ENCODE results near the gene SRRM1.
"Not testable (repeated sequence)": the region's sequence is repeated elsewhere in the genome, so short reads cannot be mapped to it uniquely, and the experiment has no call there.

The SRRM1 gene

GRCh38 chr1:24711329-24711728 is 68.2 kb downstream of the SRRM1 start:
- no peaks in the 10 kb centered on the region for H3K9me3 Mint-ChIP-seq (ENCODE audit: low read depth)

GRCh38 chr1:24713176-24713575 is 70.1 kb downstream of the SRRM1 start:
- no peak overlapping the region for H3K27ac Mint-ChIP-seq
- no peaks in the 10 kb centered on the region for H3K9me3 Mint-ChIP-seq (ENCODE audit: low read depth)
- peaks cover 9% of the 10 kb centered on the region for H3K4me1 Mint-ChIP-seq (ENCODE audit: low read depth)
- H3K27me3 Mint-ChIP-seq = no peaks in the 10 kb centered on the region
- H3K4me3 Mint-ChIP-seq = no peak overlapping the region
- H3K36me3 Mint-ChIP-seq = no peaks in the 10 kb centered on the region

More at GRCh38 chr1:24711329-24711728, 68.2 kb downstream of the SRRM1 start:
- no peak overlapping the region for H3K27ac Mint-ChIP-seq
- no peaks in the 10 kb centered on the region for H3K27me3 Mint-ChIP-seq
- H3K36me3 Mint-ChIP-seq = no peaks in the 10 kb centered on the region
- peaks cover 9% of the 10 kb centered on the region for H3K4me1 Mint-ChIP-seq (ENCODE audit: low read depth)
- H3K4me3 Mint-ChIP-seq = no peak overlapping the region

GRCh38 chr1:24713736-24714135 is 70.6 kb downstream of the SRRM1 start:
- no peak overlapping the region for H3K27ac Mint-ChIP-seq

GRCh38 chr1:24714859-24715520 is 71.9 kb downstream of the SRRM1 start:
- Mint-ChIP-seq H3K4me3 (no peak overlapping the region), H3K27ac (no peak overlapping the region), H3K36me3 (no peaks in the 10 kb centered on the region), H3K27me3 (no peaks in the 10 kb centered on the region), H3K4me1 (ENCODE audit: low read depth) (peaks cover 4% of the 10 kb centered on the region), H3K9me3 (ENCODE audit: low read depth) (no peaks in the 10 kb centered on the region)

More at GRCh38 chr1:24713736-24714135, 70.6 kb downstream of the SRRM1 start:
- Mint-ChIP-seq H3K27me3 (no peaks in the 10 kb centered on the region), H3K4me1 (ENCODE audit: low read depth) (peaks cover 9% of the 10 kb centered on the region), H3K9me3 (ENCODE audit: low read depth) (no peaks in the 10 kb centered on the region), H3K4me3 (no peak overlapping the region), H3K36me3 (no peaks in the 10 kb centered on the region)

GRCh38 chr1:24715658-24716057 is 72.6 kb downstream of the SRRM1 start:
- Mint-ChIP-seq H3K4me1 (ENCODE audit: low read depth) (no peaks in the 10 kb centered on the region), H3K27ac (no peak overlapping the region), H3K27me3 (no peaks in the 10 kb centered on the region), H3K36me3 (no peaks in the 10 kb centered on the region), H3K9me3 (ENCODE audit: low read depth) (no peaks in the 10 kb centered on the region), H3K4me3 (no peak overlapping the region)

- Mint-ChIP-seq H3K27ac (no peak overlapping the region), H3K36me3 (no peaks in the 10 kb centered on the region), H3K9me3 (ENCODE audit: low read depth) (no peaks in the 10 kb centered on the region), H3K4me3 (no peak overlapping the region), H3K4me1 (ENCODE audit: low read depth) (peaks cover 10% of the 10 kb centered on the region), H3K27me3 (no peaks in the 10 kb centered on the region)
These were observed 75.0 kb downstream of the SRRM1 start for GRCh38 chr1:24717887-24718650.

- Mint-ChIP-seq H3K4me3 (no peak overlapping the region), H3K4me1 (ENCODE audit: low read depth) (peaks cover 10% of the 10 kb centered on the region), H3K9me3 (ENCODE audit: low read depth) (no peaks in the 10 kb centered on the region), H3K27me3 (no peaks in the 10 kb centered on the region), H3K36me3 (no peaks in the 10 kb centered on the region), H3K27ac (no peak overlapping the region)
These were observed 77.0 kb downstream of the SRRM1 start for GRCh38 chr1:24720152-24720551.

GRCh38 chr1:24721533-24721932 is 78.4 kb downstream of the SRRM1 start:
- Mint-ChIP-seq H3K36me3 (no peaks in the 10 kb centered on the region), H3K9me3 (ENCODE audit: low read depth) (no peaks in the 10 kb centered on the region), H3K4me1 (ENCODE audit: low read depth) (peaks cover 10% of the 10 kb centered on the region), H3K4me3 (no peak overlapping the region), H3K27me3 (no peaks in the 10 kb centered on the region), H3K27ac (no peak overlapping the region)

GRCh38 chr1:24722073-24723035 is 79.3 kb downstream of the SRRM1 start:
- peaks cover 10% of the 10 kb centered on the region for H3K4me1 Mint-ChIP-seq (ENCODE audit: low read depth)
- not testable (repeated sequence) for H3K36me3 Mint-ChIP-seq; H3K9me3 Mint-ChIP-seq (ENCODE audit: low read depth); H3K27ac Mint-ChIP-seq; H3K27me3 Mint-ChIP-seq
- H3K4me3 Mint-ChIP-seq = peak overlapping the region; percentile 82

Measured in activated naive CD8-positive, alpha-beta T cell (primary cell).